ENCODE results near the gene SRRT.

The SRRT gene

DNA sequence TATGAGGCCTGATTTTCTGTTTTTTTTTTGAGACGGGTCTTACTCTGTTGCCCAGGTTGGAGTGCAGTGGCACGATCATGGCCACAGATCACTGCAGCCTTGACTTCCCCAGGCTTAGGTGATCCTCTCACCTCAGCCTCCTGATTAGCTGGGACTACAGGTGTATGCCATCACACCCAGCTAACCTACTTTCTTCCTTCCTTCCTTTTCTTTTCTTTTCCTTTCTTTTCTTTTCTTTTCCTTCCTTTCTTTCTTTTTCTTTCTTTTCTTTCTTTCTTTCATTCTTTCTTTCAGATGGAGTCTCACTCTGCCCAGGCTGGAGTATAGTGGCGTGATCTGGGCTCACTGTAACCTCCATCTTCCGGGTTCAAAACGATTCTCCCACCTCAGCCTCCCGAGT lies 3.8 kb downstream of the SRRT start:
- no peak for DNase-seq (ENCODE audit: low spot score)
- peaks cover 9% of the 10 kb centered on the region for H3K4me1 ChIP-seq (ENCODE audit: insufficient read depth, poor library complexity, severe bottlenecking)
- H3K36me3 ChIP-seq (ENCODE audit: low read depth): peaks cover 84% of the 10 kb centered on the region
- no peak overlapping the region for H3K4me3 ChIP-seq (ENCODE audit: severe bottlenecking)
- no peak for TF ChIP-seq CTCF (IDR thresholded peaks at IDR 0.05; ENCODE audit: poor library complexity, severe bottlenecking)
- H3K27me3 ChIP-seq (ENCODE audit: insufficient read depth, poor library complexity, severe bottlenecking): no peaks in the 10 kb centered on the region
- no peak for ATAC-seq (ENCODE audit: low read depth)
- H3K27ac ChIP-seq (ENCODE audit: poor library complexity, severe bottlenecking): no peak overlapping the region
- no peaks in the 10 kb centered on the region for H3K9me3 ChIP-seq (ENCODE audit: severe bottlenecking)

GRCh38 chr7:100879685-100880261 lies 4.9 kb downstream of the SRRT start:
- no peak for DNase-seq (ENCODE audit: low spot score)
- Histone ChIP-seq H3K4me1 (ENCODE audit: insufficient read depth, poor library complexity, severe bottlenecking) (peaks cover 9% of the 10 kb centered on the region), H3K36me3 (ENCODE audit: low read depth) (peaks cover 86% of the 10 kb centered on the region), H3K9me3 (ENCODE audit: severe bottlenecking) (no peaks in the 10 kb centered on the region), H3K27ac (ENCODE audit: poor library complexity, severe bottlenecking) (no peak overlapping the region), H3K27me3 (ENCODE audit: insufficient read depth, poor library complexity, severe bottlenecking) (no peaks in the 10 kb centered on the region), H3K4me3 (ENCODE audit: severe bottlenecking) (no peak overlapping the region)
- ATAC-seq (ENCODE audit: low read depth): no peak
- no peak for TF ChIP-seq CTCF (IDR thresholded peaks at IDR 0.05; ENCODE audit: poor library complexity, severe bottlenecking)

DNA sequence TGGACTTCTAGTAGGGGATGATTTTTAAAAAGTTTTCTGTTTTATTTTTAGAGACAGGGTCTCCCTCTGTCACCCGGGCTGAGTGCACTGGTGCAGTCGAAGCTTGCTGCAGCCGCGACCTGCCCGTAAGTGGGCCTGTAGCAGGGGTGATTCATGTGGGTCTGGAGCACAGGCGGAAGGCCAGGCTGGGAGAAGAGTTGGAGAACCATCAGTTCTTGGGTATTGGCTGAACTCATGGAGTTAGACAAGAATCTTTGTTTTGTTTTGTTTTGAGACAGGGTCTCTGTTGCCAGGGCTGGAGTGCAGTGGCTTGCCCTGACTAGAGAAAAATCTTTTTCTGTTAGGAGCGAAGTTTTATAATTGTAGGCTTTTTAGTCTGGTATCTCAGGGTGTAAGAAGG lies 5.7 kb downstream of the SRRT start:
- Histone ChIP-seq H3K4me1 (ENCODE audit: insufficient read depth, poor library complexity, severe bottlenecking) (peaks cover 9% of the 10 kb centered on the region), H3K27me3 (ENCODE audit: insufficient read depth, poor library complexity, severe bottlenecking) (no peaks in the 10 kb centered on the region), H3K4me3 (ENCODE audit: severe bottlenecking) (no peak overlapping the region), H3K9me3 (ENCODE audit: severe bottlenecking) (no peaks in the 10 kb centered on the region), H3K36me3 (ENCODE audit: low read depth) (peaks cover 93% of the 10 kb centered on the region), H3K27ac (ENCODE audit: poor library complexity, severe bottlenecking) (no peak overlapping the region)
- no peak for TF ChIP-seq CTCF (IDR thresholded peaks at IDR 0.05; ENCODE audit: poor library complexity, severe bottlenecking)
- ATAC-seq (ENCODE audit: low read depth): no peak
- DNase-seq (ENCODE audit: low spot score): no peak

DNA sequence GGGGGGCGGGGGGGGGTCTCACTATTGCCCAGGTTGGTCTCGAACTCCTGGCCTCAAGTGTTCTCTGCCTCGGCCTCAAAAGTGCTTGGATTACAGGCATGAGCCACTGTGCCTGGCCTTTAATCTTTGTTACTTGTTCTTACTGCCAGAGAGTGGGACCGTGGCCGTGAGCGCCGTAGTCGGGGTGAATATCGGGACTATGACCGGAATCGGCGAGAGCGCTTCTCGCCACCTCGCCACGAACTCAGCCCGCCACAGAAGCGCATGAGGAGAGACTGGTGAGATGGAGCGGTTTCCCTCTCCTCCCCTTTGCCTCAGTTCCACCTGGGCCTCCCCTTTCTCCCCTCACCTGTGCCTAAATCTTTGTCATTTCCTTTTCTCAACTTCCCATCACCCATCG lies 6.2 kb downstream of the SRRT start:
- H3K27me3 ChIP-seq (ENCODE audit: insufficient read depth, poor library complexity, severe bottlenecking): no peaks in the 10 kb centered on the region
- no peak for TF ChIP-seq CTCF (IDR thresholded peaks at IDR 0.05; ENCODE audit: poor library complexity, severe bottlenecking)
- H3K9me3 ChIP-seq (ENCODE audit: severe bottlenecking): no peaks in the 10 kb centered on the region
- H3K4me1 ChIP-seq (ENCODE audit: insufficient read depth, poor library complexity, severe bottlenecking): peaks cover 7% of the 10 kb centered on the region
- no peak overlapping the region for H3K4me3 ChIP-seq (ENCODE audit: severe bottlenecking)
- peaks cover 93% of the 10 kb centered on the region for H3K36me3 ChIP-seq (ENCODE audit: low read depth)
- no peak for ATAC-seq (ENCODE audit: low read depth)
- no peak for DNase-seq (ENCODE audit: low spot score)
- H3K27ac ChIP-seq (ENCODE audit: poor library complexity, severe bottlenecking): no peak overlapping the region

DNA sequence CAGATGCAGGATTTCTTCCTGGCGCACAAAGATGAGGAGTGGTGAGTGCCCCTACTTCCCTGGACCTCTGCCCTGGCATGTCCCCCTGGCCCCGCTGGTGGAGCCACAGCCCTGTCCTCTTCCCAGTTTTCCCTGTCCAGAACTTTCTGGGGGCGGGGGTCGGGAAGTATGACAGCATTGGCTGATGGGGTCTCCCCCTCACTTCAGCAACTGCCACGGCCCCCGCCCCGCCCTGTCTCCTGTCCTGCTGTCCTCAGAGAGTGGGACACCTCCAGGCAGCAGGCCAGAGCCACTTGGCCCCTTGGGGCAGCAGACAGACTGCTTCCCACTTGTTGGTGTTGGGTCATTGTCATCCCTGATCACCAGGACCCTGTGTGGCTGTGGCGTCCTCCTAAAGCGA lies 7.3 kb downstream of the SRRT start:
- no peak for TF ChIP-seq CTCF (IDR thresholded peaks at IDR 0.05; ENCODE audit: poor library complexity, severe bottlenecking)
- H3K36me3 ChIP-seq (ENCODE audit: low read depth): peaks cover 96% of the 10 kb centered on the region

More for the DNA sequence above, 7.3 kb downstream of the SRRT start:
- Histone ChIP-seq H3K4me1 (ENCODE audit: insufficient read depth, poor library complexity, severe bottlenecking) (no peaks in the 10 kb centered on the region), H3K4me3 (ENCODE audit: severe bottlenecking) (no peak overlapping the region), H3K27ac (ENCODE audit: poor library complexity, severe bottlenecking) (no peak overlapping the region), H3K9me3 (ENCODE audit: severe bottlenecking) (no peaks in the 10 kb centered on the region), H3K27me3 (ENCODE audit: insufficient read depth, poor library complexity, severe bottlenecking) (no peaks in the 10 kb centered on the region)
- ATAC-seq (ENCODE audit: low read depth) (no peak), DNase-seq (ENCODE audit: low spot score) (no peak)

Data from RWPE2 (cell line).